Retina (tissue), 1 donor: ENCODE measurements around the gene ERP27.

Source experiments
- DNase-seq: peaks from one replicate; pipeline ENCODE4 v3.0.0-alpha.2; 2016

Gene ERP27

DNA sequence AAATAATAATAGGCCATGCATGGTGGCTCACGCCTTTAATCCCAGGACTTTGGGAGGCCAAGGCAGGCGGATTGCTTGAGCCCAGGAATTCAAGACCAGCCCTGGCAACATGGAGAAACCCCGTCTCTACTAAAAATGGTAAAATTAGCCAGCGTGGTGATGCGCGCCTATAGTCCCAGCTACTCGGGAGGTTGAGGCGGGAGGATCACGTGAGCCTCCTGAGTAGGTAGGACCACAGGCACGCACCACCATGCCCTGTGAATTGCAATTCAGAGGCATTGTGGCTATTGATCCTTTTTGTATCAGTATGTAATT lies 20.7 kb upstream of the ERP27 start:
- DNase-seq: no peak

- no peak for DNase-seq
Observed at GRCh38 chr12:14958361-14959125, 20.2 kb upstream of the ERP27 start.

- no peak for DNase-seq
Observed at GRCh38 chr12:14957551-14958168, 19.3 kb upstream of the ERP27 start.

- no peak for DNase-seq
Observed at GRCh38 chr12:14956905-14957304, 18.6 kb upstream of the ERP27 start.

- no peak for DNase-seq
Observed at GRCh38 chr12:14956024-14956891, 17.9 kb upstream of the ERP27 start.

DNA sequence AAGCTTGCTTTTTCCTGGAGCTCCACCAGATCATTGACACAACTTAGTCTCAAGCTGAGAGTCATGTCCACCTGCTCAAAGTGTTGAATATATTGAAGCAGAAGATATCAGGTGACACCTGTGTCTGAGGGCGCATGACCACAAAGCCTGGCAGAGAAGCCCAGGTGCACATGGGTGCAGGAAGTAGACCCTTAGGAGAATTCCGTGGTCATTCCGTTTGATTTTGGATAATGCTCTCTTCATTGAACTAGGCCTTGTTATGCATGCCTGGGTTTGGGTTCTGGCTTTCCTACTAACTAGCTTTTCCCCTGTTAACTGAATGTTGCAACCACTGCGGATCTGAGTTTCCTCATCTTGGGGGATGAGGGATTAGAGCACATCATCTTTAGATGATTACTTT lies 15.9 kb upstream of the ERP27 start:
- DNase-seq: no peak

DNA sequence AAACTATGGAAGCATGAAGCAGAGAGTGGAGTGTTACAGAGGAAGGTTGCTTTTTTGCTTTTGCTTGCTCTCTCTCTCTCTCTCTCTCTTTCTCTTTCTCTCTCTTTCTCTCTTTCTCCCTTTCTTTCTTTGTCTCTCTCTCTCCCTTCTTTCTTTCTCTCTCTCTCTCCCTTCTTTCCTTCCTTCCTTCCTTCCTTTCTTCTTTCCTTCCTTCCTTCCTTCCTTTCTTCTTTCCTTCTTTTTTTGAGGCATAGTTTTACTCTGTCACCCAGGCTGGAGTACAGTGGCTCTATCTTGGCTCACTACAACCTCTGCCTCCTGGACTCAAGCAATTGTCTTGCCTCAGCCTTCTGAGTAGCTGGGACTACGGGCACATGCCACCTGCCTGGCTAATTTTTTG lies 15.4 kb upstream of the ERP27 start:
- DNase-seq: no peak

GRCh38 chr12:14952299-14952921 lies 14.1 kb upstream of the ERP27 start:
- no peak for DNase-seq

GRCh38 chr12:14951851-14952250 lies 13.5 kb upstream of the ERP27 start:
- no peak for DNase-seq

DNA sequence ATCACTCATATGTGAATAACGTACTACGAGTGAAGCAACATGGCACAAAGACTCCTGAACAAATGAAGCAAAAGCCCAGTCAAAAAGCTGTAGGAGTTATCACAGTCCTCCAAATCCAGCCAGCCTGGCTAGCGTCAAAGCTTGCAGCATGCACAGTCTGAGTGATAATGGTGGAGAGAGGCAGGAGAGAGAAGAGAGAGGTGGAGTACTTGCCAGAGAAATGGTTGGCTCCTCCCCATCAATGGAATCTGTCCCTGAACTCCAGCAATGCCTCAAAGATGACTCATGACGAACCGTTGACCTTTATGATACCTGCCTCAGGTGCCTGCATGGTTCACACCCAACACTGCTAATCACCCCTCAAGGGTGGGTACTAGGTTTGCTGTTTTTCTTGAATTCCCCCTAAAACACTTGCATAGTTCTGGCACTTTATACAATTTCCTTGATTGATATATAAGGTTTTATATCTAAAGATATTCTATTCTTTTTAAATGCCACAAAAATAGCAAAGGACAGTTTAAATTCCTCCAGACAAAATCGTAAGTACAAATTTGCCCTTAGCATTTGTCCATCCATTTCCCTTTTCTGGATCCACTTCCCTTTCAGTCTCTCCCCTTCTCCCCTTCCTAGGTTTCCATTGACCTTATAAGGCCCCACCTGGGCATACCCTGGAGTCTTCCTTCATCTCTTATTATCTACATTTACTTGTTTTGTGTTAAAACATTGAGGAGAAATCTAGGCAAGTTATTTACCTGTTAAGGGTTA lies 12.8 kb upstream of the ERP27 start:
- DNase-seq: no peak

GRCh38 chr12:14950421-14950820 lies 12.1 kb upstream of the ERP27 start:
- DNase-seq: no peak

DNA sequence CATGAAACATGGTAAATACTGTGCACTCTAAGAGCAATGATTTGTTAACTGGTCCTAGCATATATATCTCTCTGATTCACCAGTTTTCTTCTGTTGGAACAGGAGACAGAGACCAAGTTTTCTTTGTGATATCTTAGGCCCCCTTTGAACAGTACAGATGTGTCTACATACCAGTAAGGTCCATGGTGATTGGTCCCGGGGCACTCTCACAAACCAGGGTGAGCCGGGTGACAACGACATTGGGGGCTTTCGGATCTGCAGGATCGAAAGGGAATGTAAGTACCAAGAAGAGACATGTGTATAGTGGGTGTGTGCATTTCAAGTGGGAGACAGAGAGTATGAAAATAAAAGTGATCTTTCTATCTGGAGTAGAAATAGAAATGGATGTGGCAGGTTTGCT lies 11.3 kb upstream of the ERP27 start:
- DNase-seq: no peak

GRCh38 chr12:14948672-14949071 lies 10.3 kb upstream of the ERP27 start:
- DNase-seq: no peak

DNA sequence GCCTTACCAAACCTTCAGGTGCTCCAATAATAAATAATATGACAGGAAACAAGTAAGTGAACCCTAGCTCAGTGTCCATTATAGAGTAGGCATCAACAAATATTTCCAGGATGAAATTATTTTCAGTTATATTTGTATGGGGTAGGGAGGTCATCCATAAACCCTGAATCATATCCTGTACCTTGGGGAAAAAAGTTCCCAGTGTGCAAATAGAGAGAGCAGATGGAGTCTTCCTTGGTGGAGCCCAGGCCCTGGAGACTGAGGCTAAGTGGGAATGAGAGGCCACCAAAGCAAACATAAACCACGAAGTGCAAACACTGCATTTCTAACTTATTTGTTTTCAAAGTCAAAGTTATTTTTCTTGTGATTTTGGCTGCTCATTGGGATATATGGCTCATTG lies 8.5 kb upstream of the ERP27 start:
- no peak for DNase-seq

DNA sequence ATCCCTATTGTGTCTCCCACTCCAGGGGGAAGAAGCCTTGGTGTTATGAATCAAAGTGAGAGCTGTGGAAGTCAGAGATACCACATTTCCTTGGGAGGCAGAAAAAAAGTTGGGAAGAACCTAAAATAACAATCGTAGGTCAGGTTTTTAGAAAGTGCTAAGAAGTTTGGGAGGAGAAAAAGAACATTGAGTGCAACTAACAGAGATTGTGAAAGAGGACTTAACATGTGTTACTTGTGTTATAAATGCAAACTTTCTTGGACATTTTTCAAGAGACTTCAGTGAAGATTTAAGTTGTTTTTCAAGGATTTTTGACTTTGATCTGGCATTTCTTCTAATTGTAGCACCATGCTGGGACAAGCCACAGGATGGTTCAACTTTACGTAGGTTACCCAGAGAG lies 7.8 kb upstream of the ERP27 start:
- no peak for DNase-seq

DNA sequence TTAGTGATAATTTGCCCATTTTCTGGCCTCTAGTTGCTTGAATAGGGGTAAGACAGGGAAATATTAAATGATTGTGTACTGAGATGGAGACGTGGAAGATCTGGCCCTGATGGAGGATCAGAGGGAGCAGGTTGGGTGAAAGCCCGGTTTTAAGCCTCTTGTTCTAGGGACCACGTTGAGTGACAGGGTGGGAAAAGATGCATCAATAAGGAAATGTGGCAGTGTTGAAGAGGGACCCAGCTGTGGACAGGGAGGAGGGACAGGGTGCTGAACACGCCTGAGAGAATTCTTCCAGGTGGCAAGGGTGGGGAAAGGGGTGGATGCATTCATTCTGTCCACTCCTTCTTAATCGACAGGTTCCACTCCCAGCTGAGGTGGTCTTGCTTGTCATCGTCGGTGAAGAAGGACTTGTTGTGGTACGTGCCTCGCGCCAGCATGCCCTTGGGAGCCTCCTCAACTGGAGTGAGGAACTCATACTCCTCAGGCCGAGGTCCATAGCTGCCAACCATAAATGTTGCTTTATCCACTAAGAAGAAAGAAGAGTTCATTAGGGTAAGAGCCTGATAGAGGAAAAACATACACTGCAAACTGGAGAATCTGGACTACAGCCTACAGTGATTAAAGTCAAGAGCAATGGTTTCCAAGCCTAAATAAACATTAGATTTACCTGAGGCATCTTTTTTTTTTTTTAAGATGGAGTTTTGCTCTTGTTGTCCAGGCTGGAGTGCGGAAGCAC lies 4.0 kb upstream of the ERP27 start:
- no peak for DNase-seq

- no peak for DNase-seq
Observed at GRCh38 chr12:14941369-14941768, 3.0 kb upstream of the ERP27 start.

DNA sequence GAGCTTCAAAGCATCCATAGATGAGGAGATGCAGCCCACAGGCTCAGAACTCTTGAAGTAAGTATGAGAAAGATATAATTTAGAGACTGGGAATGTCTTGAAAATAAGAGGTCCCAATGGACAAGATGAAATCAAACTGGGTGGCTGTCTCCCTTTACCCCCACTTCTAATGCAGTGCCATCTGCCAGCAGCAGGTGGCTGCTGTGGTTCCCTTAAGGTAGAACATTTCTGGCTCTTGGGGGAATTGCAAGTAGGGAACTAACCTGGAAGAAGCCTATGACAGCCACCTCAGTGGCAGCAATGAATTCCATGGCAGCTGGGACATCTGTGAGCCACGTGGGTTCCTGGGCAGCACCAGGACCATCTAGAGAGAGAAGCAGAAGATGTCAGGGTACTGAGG lies 648 bp downstream of the ERP27 start:
- DNase-seq: no peak

DNA sequence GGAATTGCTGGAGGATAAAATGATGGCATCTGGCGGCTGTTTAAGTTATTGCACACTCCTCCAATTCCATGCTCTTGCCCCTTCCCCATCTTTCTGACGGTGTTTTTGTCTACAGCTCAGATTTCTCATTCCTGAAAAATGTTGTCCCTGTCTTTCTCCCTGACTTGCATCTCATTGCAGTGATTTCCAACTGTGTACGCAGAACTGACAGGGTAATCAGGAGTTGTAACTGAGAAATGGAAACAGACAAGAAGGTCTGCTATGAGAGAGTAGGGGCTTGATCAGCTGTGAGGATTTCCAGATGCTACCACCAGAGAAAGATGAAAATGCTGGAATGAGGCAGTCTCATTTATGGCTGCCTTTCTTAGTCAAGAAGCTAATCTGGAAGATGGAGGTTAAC lies 1.3 kb downstream of the ERP27 start:
- DNase-seq: no peak

- DNase-seq: no peak
Observed at GRCh38 chr12:14936224-14936861, 2.0 kb downstream of the ERP27 start.

DNA sequence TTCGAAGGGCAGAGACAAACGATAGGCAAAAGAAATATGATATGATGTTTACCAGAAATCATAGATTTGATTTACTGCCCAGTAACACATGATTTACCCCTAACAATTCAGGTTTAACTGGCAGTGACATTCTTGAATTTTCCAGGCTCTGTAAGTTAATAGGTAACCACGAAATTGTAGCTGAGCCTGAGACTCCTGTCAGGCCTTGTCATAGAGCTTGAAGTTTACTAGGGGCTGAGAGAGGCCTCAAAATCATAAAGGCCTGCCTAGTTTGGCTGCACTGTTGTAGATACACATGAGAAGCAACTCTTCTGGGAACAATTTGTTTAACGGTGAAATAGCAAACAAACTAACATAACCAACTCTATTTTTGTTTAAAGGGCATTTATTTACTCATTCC lies 3.3 kb downstream of the ERP27 start:
- DNase-seq: no peak

GRCh38 chr12:14934511-14934910 lies 3.8 kb downstream of the ERP27 start:
- no peak for DNase-seq
